K562 treated with DMSO at 1 percent for 4 hours (cell line): Measurements from ENCODE around the gene AQP12B. TPM values are rescaled to one million over a fixed set of nuclear protein-coding genes. Genes with fewer than 3 reads are reported as not detected.

Experiments
- total RNA-seq: library from RNA; unstranded; fragments of 300-600 nt; gene quantifications from 2 replicates; pipeline ENCODE4 v1.2.3, GENCODE V29; 2022; ENCODE audit not compliant: insufficient read depth

AQP12B gene
- not detected in 2 replicates for total RNA-seq

GRCh38 chr2:240682431-240683224, at the start of gene AQP12B:
Gene AQP12B, minus strand, starts transcription at chr2:240682885. Its CDS starts 48 bp downstream, at chr2:240682837.

GRCh38 chr2:240691631-240692420, 9.1 kb upstream of the AQP12B start, which contains the start of gene AQP12A:
Gene AQP12A, plus strand, starts transcription at chr2:240691866. Its CDS starts 48 bp downstream, at chr2:240691914.

Other genes starting within 250 kb of the AQP12B start
- gene GPC1, start 247.2 kb downstream of the AQP12B start, total RNA-seq: 0.59 and 0.96 TPM in 2 replicates
- 9.1 and 10.0 TPM in 2 replicates for gene ANKMY1, start 124.9 kb downstream of the AQP12B start, total RNA-seq
- 6.3 and 7.3 TPM in 2 replicates for gene DUSP28, start 122.5 kb downstream of the AQP12B start, total RNA-seq
- gene RNPEPL1, start 114.4 kb downstream of the AQP12B start, total RNA-seq: 39.7 and 40.8 TPM in 2 replicates
- 14.3 and 14.4 TPM in 2 replicates for gene CAPN10, start 96.2 kb downstream of the AQP12B start, total RNA-seq
- gene GPR35, start 57.4 kb downstream of the AQP12B start, total RNA-seq: 2.6 and 2.7 TPM in 2 replicates
- not detected in 2 replicates for gene AQP12A, start 9.0 kb upstream of the AQP12B start, total RNA-seq
- 2.0 TPM in 1 of 2 replicates, not detected in the other for gene KIF1A, start 137.3 kb upstream of the AQP12B start, total RNA-seq
- not detected in 2 replicates for gene AGXT, start 185.9 kb upstream of the AQP12B start, total RNA-seq
- gene MAB21L4, start 213.3 kb upstream of the AQP12B start, total RNA-seq: not detected in 2 replicates
- gene CROCC2, start 223.5 kb upstream of the AQP12B start, total RNA-seq: not detected in 2 replicates